ENCODE measurements around the gene NDST1.

Gene NDST1

DNA sequence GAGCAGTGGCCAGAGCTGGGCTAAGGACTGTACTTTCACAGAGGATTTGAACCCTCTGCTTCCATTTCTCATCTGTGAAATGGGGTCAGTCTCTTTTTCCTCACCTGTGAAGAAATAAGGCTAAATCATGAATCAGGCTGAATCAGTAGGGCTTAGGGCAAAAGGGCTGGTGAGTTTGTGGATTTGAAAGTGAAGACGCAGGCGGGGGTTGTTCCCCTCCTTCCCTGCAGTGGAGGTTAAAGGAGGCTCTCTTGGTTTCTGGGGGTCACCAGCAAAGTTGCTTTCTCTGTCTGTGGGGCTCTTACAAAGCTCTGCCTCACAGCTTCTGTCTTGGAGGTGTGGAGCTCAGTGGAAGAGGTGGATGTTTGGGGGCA, 17.6 kb upstream of the NDST1 start:
- H3K27me3 ChIP-seq (ENCODE audit: control insufficient read depth in 1 of 2, insufficient read depth in 2 of 2, low read length in 2 of 2): no peaks in the 10 kb centered on the region
- H3K27ac ChIP-seq (ENCODE audit: low read length): peak overlapping the region; percentile 82
- peaks cover 63% of the 10 kb centered on the region for H3K4me1 ChIP-seq (ENCODE audit: control insufficient read depth, insufficient read depth, low read length)
- peak overlapping the region in 1 of 2 donors; percentile 3 for H3K4me3 ChIP-seq (ENCODE audit: low read length in 2 of 2)
- peak overlapping the region in 1 of 2 donors; percentile 31 for H3K9ac ChIP-seq (ENCODE audit: low read length in 2 of 2)
- H3K9me3 ChIP-seq (ENCODE audit: control insufficient read depth in 2 of 2, low read length in 2 of 2): no peaks in the 10 kb centered on the region
- H3K36me3 ChIP-seq (ENCODE audit: control insufficient read depth in 2 of 2, insufficient read depth in 2 of 2, low read length in 2 of 2): peaks cover 2 to 3% of the 10 kb centered on the region in 2 donors

DNA sequence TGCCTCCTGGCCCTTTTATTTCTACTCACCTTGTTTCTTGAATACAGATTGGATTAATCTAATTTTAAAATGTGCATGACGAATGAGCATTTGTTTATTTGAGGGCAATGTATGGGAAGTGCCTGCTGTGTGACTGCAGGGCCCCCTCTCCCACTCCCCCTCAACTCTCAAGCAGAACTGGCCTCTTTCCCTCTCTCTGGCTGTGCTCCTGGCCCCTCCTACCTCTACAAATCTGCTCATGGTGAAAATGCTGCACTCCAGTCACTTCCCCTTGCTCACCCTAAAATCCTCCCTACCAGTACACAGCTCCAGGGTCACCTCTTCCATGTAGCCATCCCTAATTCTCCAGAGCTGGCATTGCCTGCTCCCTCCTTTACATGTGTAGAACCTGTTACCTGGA, 17.2 kb upstream of the NDST1 start:
- H3K4me3 ChIP-seq (ENCODE audit: low read length in 2 of 2): peak overlapping the region in 1 of 2 donors; percentile 3
- H3K4me1 ChIP-seq (ENCODE audit: control insufficient read depth, insufficient read depth, low read length): peaks cover 65% of the 10 kb centered on the region
- H3K9ac ChIP-seq (ENCODE audit: low read length in 2 of 2): peak overlapping the region; percentile 35 to 51
- no peaks in the 10 kb centered on the region for H3K9me3 ChIP-seq (ENCODE audit: control insufficient read depth in 2 of 2, low read length in 2 of 2)
- H3K27ac ChIP-seq (ENCODE audit: low read length): peak overlapping the region; percentile 82
- H3K36me3 ChIP-seq (ENCODE audit: control insufficient read depth in 2 of 2, insufficient read depth in 2 of 2, low read length in 2 of 2): peaks cover 2 to 3% of the 10 kb centered on the region in 2 donors
- no peaks in the 10 kb centered on the region for H3K27me3 ChIP-seq (ENCODE audit: control insufficient read depth in 1 of 2, insufficient read depth in 2 of 2, low read length in 2 of 2)

DNA sequence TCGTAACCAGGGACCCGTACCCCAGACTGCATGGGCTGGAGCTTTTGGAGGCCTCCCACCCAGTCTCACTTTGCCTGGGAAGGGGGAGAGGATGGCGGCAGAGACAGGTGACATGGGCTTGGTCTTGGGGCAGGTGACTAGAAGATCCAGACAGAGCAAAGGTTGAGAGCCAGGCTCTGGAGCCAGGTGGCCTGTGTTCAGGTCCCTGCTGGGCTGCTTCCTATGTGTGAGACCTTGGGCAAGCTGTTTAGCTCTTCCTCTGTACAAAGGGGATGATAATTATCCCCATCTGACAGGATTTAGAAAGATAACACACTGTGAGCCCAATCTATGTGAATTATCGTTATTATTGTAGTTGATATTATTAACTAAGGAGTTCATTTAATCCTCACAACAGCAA, 16.1 kb upstream of the NDST1 start:
- peak overlapping the region; percentile 82 for H3K27ac ChIP-seq (ENCODE audit: low read length)
- H3K4me3 ChIP-seq (ENCODE audit: low read length in 2 of 2): no peak overlapping the region
- peaks cover 73% of the 10 kb centered on the region for H3K4me1 ChIP-seq (ENCODE audit: control insufficient read depth, insufficient read depth, low read length)
- no peak overlapping the region for H3K9ac ChIP-seq (ENCODE audit: low read length in 2 of 2)
- H3K27me3 ChIP-seq (ENCODE audit: control insufficient read depth in 1 of 2, insufficient read depth in 2 of 2, low read length in 2 of 2): no peaks in the 10 kb centered on the region
- no peaks in the 10 kb centered on the region for H3K9me3 ChIP-seq (ENCODE audit: control insufficient read depth in 2 of 2, low read length in 2 of 2)
- H3K36me3 ChIP-seq (ENCODE audit: control insufficient read depth in 2 of 2, insufficient read depth in 2 of 2, low read length in 2 of 2): peaks cover 2 to 3% of the 10 kb centered on the region in 2 donors

DNA sequence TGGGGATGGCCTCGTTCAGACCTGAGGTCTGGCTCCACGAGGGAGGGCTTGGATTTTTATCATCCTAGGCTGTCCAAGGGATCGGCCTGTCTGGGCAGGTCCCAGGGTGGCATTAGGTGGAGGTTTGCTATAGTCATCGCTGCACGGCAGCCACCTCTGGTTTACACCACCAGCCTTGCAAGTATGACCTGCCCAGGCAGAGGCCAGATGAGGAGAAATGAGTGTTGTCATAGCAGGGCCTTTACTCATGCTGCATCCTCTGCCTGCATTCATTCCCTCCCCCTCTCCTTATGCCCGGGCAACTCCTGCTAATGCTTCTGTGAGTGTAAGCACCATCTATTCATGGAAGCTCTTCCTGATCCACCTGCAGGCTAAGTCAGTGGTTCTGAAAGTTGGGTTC, 15.3 kb upstream of the NDST1 start:
- H3K4me3 ChIP-seq (ENCODE audit: low read length in 2 of 2): no peak overlapping the region
- H3K4me1 ChIP-seq (ENCODE audit: control insufficient read depth, insufficient read depth, low read length): peaks cover 72% of the 10 kb centered on the region
- H3K9me3 ChIP-seq (ENCODE audit: control insufficient read depth in 2 of 2, low read length in 2 of 2): no peaks in the 10 kb centered on the region
- peaks cover 2 to 3% of the 10 kb centered on the region in 2 donors for H3K36me3 ChIP-seq (ENCODE audit: control insufficient read depth in 2 of 2, insufficient read depth in 2 of 2, low read length in 2 of 2)
- H3K27ac ChIP-seq (ENCODE audit: low read length): peak overlapping the region; percentile 82
- no peak overlapping the region for H3K9ac ChIP-seq (ENCODE audit: low read length in 2 of 2)
- H3K27me3 ChIP-seq (ENCODE audit: control insufficient read depth in 1 of 2, insufficient read depth in 2 of 2, low read length in 2 of 2): no peaks in the 10 kb centered on the region

DNA sequence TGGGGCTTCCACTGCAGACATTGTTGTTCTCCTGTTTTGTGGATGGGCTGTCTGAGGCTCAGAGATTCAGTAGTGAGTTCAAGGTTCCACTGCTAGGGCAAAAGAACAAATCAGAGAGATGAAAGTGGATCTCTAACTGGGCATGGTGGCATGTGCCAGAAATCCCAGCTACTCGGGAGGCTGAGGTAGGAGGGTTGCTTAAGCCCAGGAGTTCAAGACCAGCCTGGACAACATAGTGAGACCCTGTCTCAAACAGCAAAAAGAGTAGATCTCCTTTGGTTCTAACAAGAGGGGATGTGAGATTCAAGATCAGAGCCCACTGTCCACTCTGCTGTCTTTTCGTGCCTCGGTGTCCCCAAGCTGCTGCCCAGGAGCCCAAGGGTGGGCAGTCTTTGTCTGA, 11.8 kb upstream of the NDST1 start:
- Histone ChIP-seq H3K9me3 (ENCODE audit: control insufficient read depth in 2 of 2, low read length in 2 of 2) (no peaks in the 10 kb centered on the region), H3K4me3 (ENCODE audit: low read length in 2 of 2) (no peak overlapping the region), H3K27me3 (ENCODE audit: control insufficient read depth in 1 of 2, insufficient read depth in 2 of 2, low read length in 2 of 2) (no peaks in the 10 kb centered on the region), H3K36me3 (ENCODE audit: control insufficient read depth in 2 of 2, insufficient read depth in 2 of 2, low read length in 2 of 2) (peaks cover 2 to 7% of the 10 kb centered on the region in 2 donors), H3K27ac (ENCODE audit: low read length) (peak overlapping the region; percentile 18), H3K4me1 (ENCODE audit: control insufficient read depth, insufficient read depth, low read length) (peaks cover 72% of the 10 kb centered on the region), H3K9ac (ENCODE audit: low read length in 2 of 2) (peak overlapping the region in 1 of 2 donors; percentile 13)

DNA sequence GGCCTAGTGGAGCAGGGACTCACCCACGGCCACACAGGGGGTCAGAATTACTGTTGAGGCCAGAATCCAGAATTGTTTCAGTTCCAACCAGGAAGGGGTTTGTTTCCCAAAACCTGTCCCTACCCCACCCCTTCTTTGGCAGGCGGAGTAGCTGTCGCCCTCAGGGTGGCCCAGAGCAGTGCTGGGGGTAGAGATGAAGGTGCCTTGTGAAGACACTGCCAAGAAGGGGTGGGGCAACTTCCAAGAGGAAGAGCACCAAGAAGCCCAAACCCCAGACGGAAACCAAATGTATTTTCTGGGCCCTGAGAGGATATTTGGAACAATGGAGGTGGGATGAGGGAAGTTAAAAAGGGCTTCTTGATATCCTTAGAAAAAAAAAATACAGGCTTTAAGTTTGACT, 11.4 kb upstream of the NDST1 start:
- Histone ChIP-seq H3K9me3 (ENCODE audit: control insufficient read depth in 2 of 2, low read length in 2 of 2) (no peaks in the 10 kb centered on the region), H3K36me3 (ENCODE audit: control insufficient read depth in 2 of 2, insufficient read depth in 2 of 2, low read length in 2 of 2) (peaks cover 4 to 9% of the 10 kb centered on the region in 2 donors), H3K4me3 (ENCODE audit: low read length in 2 of 2) (no peak overlapping the region), H3K4me1 (ENCODE audit: control insufficient read depth, insufficient read depth, low read length) (peaks cover 72% of the 10 kb centered on the region), H3K27ac (ENCODE audit: low read length) (peak overlapping the region; percentile 18), H3K9ac (ENCODE audit: low read length in 2 of 2) (peak overlapping the region in 1 of 2 donors; percentile 13), H3K27me3 (ENCODE audit: control insufficient read depth in 1 of 2, insufficient read depth in 2 of 2, low read length in 2 of 2) (no peaks in the 10 kb centered on the region)

DNA sequence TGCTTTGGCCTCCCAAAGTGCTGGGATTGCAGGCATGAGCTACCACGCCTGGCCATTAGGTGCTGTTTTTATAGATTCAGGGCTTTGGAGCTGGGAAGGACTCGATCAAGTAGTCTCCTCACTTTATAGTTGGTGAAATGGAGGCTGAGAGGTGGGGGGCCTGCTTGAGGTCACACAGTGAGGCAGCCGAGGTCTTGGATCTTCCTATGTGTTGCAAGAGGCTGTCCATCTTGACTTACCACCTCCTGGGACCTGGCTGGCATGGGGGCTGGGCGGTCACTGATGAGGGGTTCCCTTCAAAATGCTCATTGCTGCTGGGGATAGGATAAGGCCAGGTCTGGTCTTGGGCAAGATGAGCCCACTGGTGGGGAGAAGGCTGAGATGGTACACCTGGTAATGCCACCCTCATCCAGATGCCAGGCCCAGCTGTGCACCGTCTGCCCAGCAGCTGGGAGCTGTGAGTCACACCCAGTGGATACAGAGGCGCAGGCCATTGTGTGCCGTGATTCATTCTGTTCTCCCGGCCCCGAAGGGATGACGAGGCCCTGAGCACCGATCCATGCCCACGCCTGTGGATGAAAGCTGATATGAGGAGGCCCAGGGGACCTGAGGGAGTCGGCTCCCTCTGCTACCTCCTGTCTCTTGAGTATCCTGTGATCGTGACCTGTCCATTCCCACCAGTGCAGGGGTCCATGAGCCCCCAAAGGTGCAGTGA, 10.5 kb upstream of the NDST1 start:
- Histone ChIP-seq H3K9ac (ENCODE audit: low read length in 2 of 2) (peak overlapping the region in 1 of 2 donors; percentile 37), H3K4me3 (ENCODE audit: low read length in 2 of 2) (peak overlapping the region in 1 of 2 donors; percentile 58), H3K4me1 (ENCODE audit: control insufficient read depth, insufficient read depth, low read length) (peaks cover 71% of the 10 kb centered on the region), H3K27me3 (ENCODE audit: control insufficient read depth in 1 of 2, insufficient read depth in 2 of 2, low read length in 2 of 2) (no peaks in the 10 kb centered on the region), H3K27ac (ENCODE audit: low read length) (peak overlapping the region; percentile 49), H3K9me3 (ENCODE audit: control insufficient read depth in 2 of 2, low read length in 2 of 2) (no peaks in the 10 kb centered on the region), H3K36me3 (ENCODE audit: control insufficient read depth in 2 of 2, insufficient read depth in 2 of 2, low read length in 2 of 2) (peaks cover 4 to 7% of the 10 kb centered on the region in 2 donors)

DNA sequence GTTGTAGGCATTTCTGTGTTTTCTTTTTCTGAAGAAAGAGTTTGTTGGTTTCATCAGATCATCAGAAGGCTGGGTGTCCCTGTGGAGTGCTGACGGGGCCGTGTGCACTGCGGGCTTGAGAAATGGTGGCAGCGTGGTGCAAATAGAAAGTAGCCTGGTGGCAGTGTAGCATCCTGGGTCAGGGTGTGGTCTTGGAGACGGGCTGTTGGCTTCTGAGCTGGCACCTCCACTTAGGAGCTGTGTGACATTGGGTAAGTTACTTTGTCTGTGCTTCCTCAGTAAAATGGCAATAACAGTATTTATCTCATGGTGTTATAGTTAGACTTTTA, 10.0 kb upstream of the NDST1 start:
- peak overlapping the region; percentile 49 for H3K27ac ChIP-seq (ENCODE audit: low read length)
- H3K4me1 ChIP-seq (ENCODE audit: control insufficient read depth, insufficient read depth, low read length): peaks cover 71% of the 10 kb centered on the region
- no peak overlapping the region for H3K9ac ChIP-seq (ENCODE audit: low read length in 2 of 2)
- H3K4me3 ChIP-seq (ENCODE audit: low read length in 2 of 2): peak overlapping the region in 1 of 2 donors; percentile 58
- H3K9me3 ChIP-seq (ENCODE audit: control insufficient read depth in 2 of 2, low read length in 2 of 2): no peaks in the 10 kb centered on the region
- peaks cover 4 to 7% of the 10 kb centered on the region in 2 donors for H3K36me3 ChIP-seq (ENCODE audit: control insufficient read depth in 2 of 2, insufficient read depth in 2 of 2, low read length in 2 of 2)
- H3K27me3 ChIP-seq (ENCODE audit: control insufficient read depth in 1 of 2, insufficient read depth in 2 of 2, low read length in 2 of 2): no peaks in the 10 kb centered on the region

DNA sequence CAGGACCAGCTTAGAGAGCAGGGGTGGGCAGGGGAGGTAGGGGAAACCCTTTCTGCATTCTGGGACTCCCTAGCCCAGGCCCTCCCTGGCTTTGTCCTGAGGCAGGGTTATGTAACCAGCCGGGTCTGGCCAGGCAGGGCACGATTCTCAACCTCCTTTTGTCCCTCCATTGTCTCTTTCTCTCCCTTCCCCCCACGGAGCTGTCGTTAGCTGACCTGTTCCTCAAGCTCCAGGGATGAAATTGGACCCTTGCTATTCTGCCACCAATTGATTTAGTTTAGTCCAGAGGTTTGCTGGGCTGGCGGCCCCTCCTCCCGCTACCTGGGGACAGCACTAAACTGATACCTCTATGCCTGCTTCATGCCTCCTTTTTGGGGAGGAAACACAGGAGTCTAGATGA, 9.4 kb upstream of the NDST1 start:
- Histone ChIP-seq H3K27me3 (ENCODE audit: control insufficient read depth in 1 of 2, insufficient read depth in 2 of 2, low read length in 2 of 2) (no peaks in the 10 kb centered on the region), H3K4me3 (ENCODE audit: low read length in 2 of 2) (no peak overlapping the region), H3K36me3 (ENCODE audit: control insufficient read depth in 2 of 2, insufficient read depth in 2 of 2, low read length in 2 of 2) (peaks cover 2 to 7% of the 10 kb centered on the region in 2 donors), H3K9me3 (ENCODE audit: control insufficient read depth in 2 of 2, low read length in 2 of 2) (no peaks in the 10 kb centered on the region), H3K4me1 (ENCODE audit: control insufficient read depth, insufficient read depth, low read length) (peaks cover 75% of the 10 kb centered on the region), H3K9ac (ENCODE audit: low read length in 2 of 2) (peak overlapping the region in 1 of 2 donors; percentile 21), H3K27ac (ENCODE audit: low read length) (peak overlapping the region; percentile 18)

DNA sequence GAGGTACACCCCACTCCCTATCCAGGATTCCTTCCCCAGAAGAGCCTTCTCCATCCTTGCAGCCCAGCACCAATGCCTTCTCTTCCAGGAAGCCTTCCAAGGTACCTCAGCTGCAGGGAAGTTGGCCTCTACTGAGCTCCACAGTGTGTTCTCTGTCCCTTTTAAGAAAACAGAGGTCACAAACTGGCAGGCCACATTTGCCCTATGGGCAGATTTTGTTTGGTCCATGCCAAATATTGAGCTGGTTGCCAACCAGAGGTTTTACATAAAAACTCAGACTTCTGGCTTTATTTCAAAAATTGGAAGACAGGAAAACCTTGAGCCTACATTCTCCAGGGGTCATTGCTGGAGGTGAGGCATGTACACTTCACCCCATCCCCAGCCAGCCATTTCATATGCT, 9.0 kb upstream of the NDST1 start:
- Histone ChIP-seq H3K9me3 (ENCODE audit: control insufficient read depth in 2 of 2, low read length in 2 of 2) (no peaks in the 10 kb centered on the region), H3K9ac (ENCODE audit: low read length in 2 of 2) (peak overlapping the region in 1 of 2 donors; percentile 21), H3K36me3 (ENCODE audit: control insufficient read depth in 2 of 2, insufficient read depth in 2 of 2, low read length in 2 of 2) (peaks cover 2 to 7% of the 10 kb centered on the region in 2 donors), H3K4me3 (ENCODE audit: low read length in 2 of 2) (peak overlapping the region in 1 of 2 donors; percentile 15), H3K27ac (ENCODE audit: low read length) (peak overlapping the region; percentile 18), H3K4me1 (ENCODE audit: control insufficient read depth, insufficient read depth, low read length) (peaks cover 80% of the 10 kb centered on the region), H3K27me3 (ENCODE audit: control insufficient read depth in 1 of 2, insufficient read depth in 2 of 2, low read length in 2 of 2) (no peaks in the 10 kb centered on the region)

DNA sequence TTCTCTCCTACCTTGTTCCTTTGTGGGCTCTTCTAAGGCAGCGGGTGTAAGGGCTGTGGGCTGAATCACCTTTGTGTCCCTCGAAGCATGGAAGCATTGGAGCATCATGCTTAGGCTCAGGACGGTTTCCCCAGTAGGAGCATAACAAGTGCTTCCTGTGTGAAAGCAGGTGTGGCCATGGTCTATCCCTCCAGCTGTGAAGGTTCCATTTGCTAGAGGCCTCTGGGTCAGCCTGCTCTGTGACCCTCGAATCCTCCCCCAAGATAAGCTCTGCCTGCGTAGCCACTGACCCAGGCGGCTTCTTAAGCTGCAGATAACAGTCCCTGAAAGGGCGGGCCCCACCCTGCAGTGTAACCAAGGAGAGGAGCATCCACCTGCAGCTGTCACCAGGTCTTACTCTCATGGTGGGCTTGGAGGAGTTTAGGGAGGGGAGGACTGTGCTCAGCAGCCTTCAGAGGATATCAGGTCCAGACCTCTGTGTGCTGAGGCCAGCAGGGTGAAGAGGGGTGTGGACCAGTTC, 8.4 kb upstream of the NDST1 start:
- Histone ChIP-seq H3K9me3 (ENCODE audit: control insufficient read depth in 2 of 2, low read length in 2 of 2) (no peaks in the 10 kb centered on the region), H3K4me1 (ENCODE audit: control insufficient read depth, insufficient read depth, low read length) (peaks cover 85% of the 10 kb centered on the region), H3K27me3 (ENCODE audit: control insufficient read depth in 1 of 2, insufficient read depth in 2 of 2, low read length in 2 of 2) (no peaks in the 10 kb centered on the region), H3K36me3 (ENCODE audit: control insufficient read depth in 2 of 2, insufficient read depth in 2 of 2, low read length in 2 of 2) (peaks cover 2 to 7% of the 10 kb centered on the region in 2 donors), H3K27ac (ENCODE audit: low read length) (no peak overlapping the region), H3K9ac (ENCODE audit: low read length in 2 of 2) (no peak overlapping the region), H3K4me3 (ENCODE audit: low read length in 2 of 2) (no peak overlapping the region)

Measured in stomach smooth muscle (tissue), 2 donors.